GM23248 (cell line): ENCODE measurements around the gene DGKG. TPM values are rescaled to one million over a fixed set of nuclear protein-coding genes. Genes with fewer than 3 reads are reported as not detected.

ENCODE experiments used
- DNase-seq: peaks from one replicate; pipeline ENCODE4 v3.0.0-alpha.2; 2015
- H2AFZ ChIP-seq: fragments of 200-600 bp; sonication (generic); 2 replicates; pipeline ENCODE4 v1.6.1; 2016; ENCODE audit warnings: antibody characterized with exemption
- H3F3A ChIP-seq: fragments of 200-600 bp; sonication (generic); 2 replicates; pipeline ENCODE4 v1.6.1; 2016; ENCODE audit warnings: mild to moderate bottlenecking, antibody characterized with exemption, mixed run types; ENCODE audit not compliant: insufficient read depth
- H3K27ac ChIP-seq: fragments of 200-600 bp; sonication (generic); 2 replicates; pipeline ENCODE4 v1.5.1; 2016; ENCODE audit warnings: mild to moderate bottlenecking
- H3K27me3 ChIP-seq: fragments of 200-600 bp; sonication (generic); replicated peaks from 2 replicates; pipeline ENCODE4 v1.6.1; 2016; ENCODE audit warnings: mild to moderate bottlenecking; ENCODE audit not compliant: insufficient read depth
- H3K36me3 ChIP-seq: fragments of 200-600 bp; sonication (generic); 2 replicates; pipeline ENCODE4 v1.6.1; 2016; ENCODE audit warnings: low read depth, mild to moderate bottlenecking
- H3K4me1 ChIP-seq: fragments of 200-600 bp; sonication (generic); 2 replicates; pipeline ENCODE4 v1.6.1; 2016; ENCODE audit warnings: mild to moderate bottlenecking; ENCODE audit not compliant: insufficient read depth
- H3K4me2 ChIP-seq: fragments of 200-600 bp; sonication (generic); one replicate; pipeline ENCODE4 v1.6.1; 2016; ENCODE audit warnings: mild to moderate bottlenecking; ENCODE audit not compliant: unreplicated experiment
- H3K4me3 ChIP-seq: fragments of 200-600 bp; sonication (generic); 2 replicates; pipeline ENCODE4 v1.5.1; 2016; ENCODE audit warnings: mild to moderate bottlenecking
- H3K79me2 ChIP-seq: fragments of 200-600 bp; sonication (generic); 2 replicates; pipeline ENCODE4 v1.6.1; 2016; ENCODE audit warnings: mild to moderate bottlenecking; ENCODE audit not compliant: insufficient read depth
- H3K9ac ChIP-seq: fragments of 200-600 bp; sonication (generic); 2 replicates; pipeline ENCODE4 v1.6.1; 2016; ENCODE audit warnings: mild to moderate bottlenecking
- H3K9me2 ChIP-seq: fragments of 200-600 bp; sonication (generic); 2 replicates; pipeline ENCODE4 v1.6.1; 2016; ENCODE audit warnings: mixed run types, mild to moderate bottlenecking, moderate library complexity; ENCODE audit not compliant: insufficient read depth
- H3K9me3 ChIP-seq: fragments of 200-600 bp; sonication (generic); one replicate; pipeline ENCODE4 v1.6.1; 2017; ENCODE audit warnings: low read depth
- H4K20me1 ChIP-seq: fragments of 200-600 bp; sonication (generic); 2 replicates; pipeline ENCODE4 v1.6.0; 2016; ENCODE audit not compliant: insufficient read depth
- EZH2 ChIP-seq: fragments of 200-600 bp; sonication (generic); IDR thresholded peaks from 2 replicates; pipeline ENCODE4 v1.6.1; 2018; ENCODE audit warnings: antibody characterized with exemption, mild to moderate bottlenecking; ENCODE audit not compliant: insufficient read depth, poor library complexity, severe bottlenecking
- EZH2phosphoT487 ChIP-seq: fragments of 200-600 bp; sonication (generic); IDR thresholded peaks from 2 replicates; pipeline ENCODE4 v1.6.1; 2018; ENCODE audit warnings: antibody characterized with exemption, moderate library complexity, mild to moderate bottlenecking, low read depth; ENCODE audit not compliant: insufficient read depth
- WGBS, 2 experiments: methylation state at CpG; one replicate each; pipeline ENCODE4 v1.1.6; 2015 to 2017; ENCODE audit warnings: low lambda C conversion rate in 2 of 2, low coverage in 1 of 2; ENCODE audit errors: missing lambda C conversion rate in 2 of 2; 5-methylcytosine and 5-hydroxymethylcytosine counted together
- in situ Hi-C: fragments of 300-500 bp; cut with MboI; formaldehyde crosslinking; loops from 2 replicates; pipeline ENCODE4 v1.15.0; 2020
- polyA plus RNA-seq: library from polyadenylated mRNA; unstranded; fragments of >200 nt; fragmentation: Nextera tagmentation; extraction: Ambion mirVana; gene quantifications from 2 replicates; pipeline ENCODE4 v1.2.1, GENCODE V29; 2016
- total RNA-seq: library from RNA; depleted of rRNA; stranded (reverse); fragments of >200 nt; shearing (Covaris generic); gene quantifications from 2 replicates; pipeline ENCODE4 v1.2.3, GENCODE V29; 2014

The DGKG gene
- total and polyA plus RNA-seq, 2 experiments from 2014 or later: not detected

- no peak overlapping the region for H2AFZ ChIP-seq
- in situ Hi-C loops: no loop called here
- peaks cover 13% of the 10 kb centered on the region for H3K4me1 ChIP-seq
- H3K4me2 ChIP-seq: no peak overlapping the region
- H3K27ac ChIP-seq: no peak overlapping the region
- peaks cover 10% of the 10 kb centered on the region for H3F3A ChIP-seq
- H3K9me3 ChIP-seq: no peaks in the 10 kb centered on the region
- 20 to 21% methylated on average over 10 of the region's 10 CpGs for WGBS, 2 experiments
- peak; percentile 85 for DNase-seq
- H3K4me3 ChIP-seq: no peak overlapping the region
- no peaks in the 10 kb centered on the region for H4K20me1 ChIP-seq
- H3K9ac ChIP-seq: no peak overlapping the region
- H3K9me2 ChIP-seq: no peaks in the 10 kb centered on the region
- H3K36me3 ChIP-seq: no peaks in the 10 kb centered on the region
- no peaks in the 10 kb centered on the region for H3K79me2 ChIP-seq
- TF ChIP-seq EZH2 (no peak), EZH2phosphoT487 (no peak)
- H3K27me3 ChIP-seq: peaks cover 25% of the 10 kb centered on the region
Observed at GRCh38 chr3:186277268-186277909, 84.6 kb downstream of the DGKG start.

DNA sequence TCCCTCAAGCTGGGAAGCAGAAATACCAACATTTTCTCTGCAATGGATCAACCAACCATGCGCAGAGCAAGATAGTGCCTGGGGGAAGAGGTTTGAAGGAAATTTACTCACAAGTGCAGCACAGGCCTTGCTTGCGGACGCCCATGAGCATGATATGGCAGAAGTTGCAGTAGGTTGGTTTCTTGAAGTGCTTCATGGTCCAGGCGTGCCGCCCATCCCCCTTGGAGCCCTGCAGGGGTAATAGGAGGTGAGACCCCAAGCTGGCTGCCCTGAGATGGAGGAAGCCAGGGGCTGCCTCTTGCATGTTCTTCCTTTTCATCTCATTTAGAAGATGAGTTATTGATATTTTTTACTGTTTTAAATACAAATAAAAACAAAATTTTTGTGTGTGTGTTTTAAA, 86.6 kb downstream of the DGKG start:
- Histone ChIP-seq H3K27ac (no peak overlapping the region), H3K9me2 (no peaks in the 10 kb centered on the region), H3K4me2 (no peak overlapping the region), H3K9ac (no peak overlapping the region), H3K9me3 (no peaks in the 10 kb centered on the region), H3K27me3 (peaks cover 32% of the 10 kb centered on the region), H3K36me3 (no peaks in the 10 kb centered on the region), H3F3A (no peaks in the 10 kb centered on the region), H3K4me3 (no peak overlapping the region), H3K79me2 (no peaks in the 10 kb centered on the region), H2AFZ (no peak overlapping the region), H4K20me1 (no peaks in the 10 kb centered on the region), H3K4me1 (no peaks in the 10 kb centered on the region)
- in situ Hi-C loops: no loop called here
- DNase-seq: no peak
- TF ChIP-seq EZH2phosphoT487 (no peak), EZH2 (no peak)
- 82 to 83% methylated on average over 5 of the region's 5 CpGs for WGBS, 2 experiments

DNA sequence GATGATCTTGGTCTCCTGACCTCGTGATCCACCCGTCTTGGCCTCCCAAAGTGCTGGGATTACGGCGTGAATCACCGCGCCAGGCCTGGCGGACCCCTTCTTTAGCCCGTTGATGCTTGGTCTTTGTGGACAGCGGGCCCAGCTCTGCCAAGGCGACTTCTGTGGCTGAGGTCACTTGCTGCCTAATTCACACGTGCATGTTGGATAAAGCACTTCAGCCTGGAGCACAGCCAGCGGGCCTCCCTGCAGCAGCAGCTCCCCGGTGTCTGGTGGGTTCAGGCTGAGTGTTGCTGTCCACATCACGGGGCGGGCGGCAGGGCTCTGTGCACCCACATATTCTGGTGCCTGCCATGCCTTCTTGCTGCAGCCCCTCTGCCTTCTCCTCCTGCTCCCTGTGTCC, 88.4 kb downstream of the DGKG start:
- Histone ChIP-seq H4K20me1 (no peaks in the 10 kb centered on the region), H3K27me3 (peaks cover 32% of the 10 kb centered on the region), H3K36me3 (no peaks in the 10 kb centered on the region), H3K9me3 (no peaks in the 10 kb centered on the region), H3K4me3 (no peak overlapping the region), H3F3A (no peaks in the 10 kb centered on the region), H3K9ac (no peak overlapping the region), H3K27ac (no peak overlapping the region), H3K9me2 (no peaks in the 10 kb centered on the region), H3K4me2 (no peak overlapping the region), H2AFZ (no peak overlapping the region), H3K4me1 (no peaks in the 10 kb centered on the region), H3K79me2 (no peaks in the 10 kb centered on the region)
- 76 to 78% methylated on average over 16 of the region's 16 CpGs for WGBS, 2 experiments
- in situ Hi-C loops: no loop called here
- DNase-seq: no peak
- no peak for TF ChIP-seq EZH2phosphoT487
- TF ChIP-seq EZH2: no peak

GRCh38 chr3:186270701-186271100, 91.3 kb downstream of the DGKG start:
- no peaks in the 10 kb centered on the region for H3K79me2 ChIP-seq
- no peak for DNase-seq
- no peaks in the 10 kb centered on the region for H3K9me2 ChIP-seq
- no peak for TF ChIP-seq EZH2
- no peak for TF ChIP-seq EZH2phosphoT487
- H4K20me1 ChIP-seq: no peaks in the 10 kb centered on the region
- no peaks in the 10 kb centered on the region for H3K9me3 ChIP-seq
- no peak overlapping the region for H3K27ac ChIP-seq
- 56 to 72% methylated on average over 7 of the region's 7 CpGs for WGBS, 2 experiments
- no peak overlapping the region for H2AFZ ChIP-seq
- H3K9ac ChIP-seq: no peak overlapping the region
- no peaks in the 10 kb centered on the region for H3K36me3 ChIP-seq
- no peaks in the 10 kb centered on the region for H3F3A ChIP-seq
- in situ Hi-C loops: no loop called here
- H3K4me2 ChIP-seq: no peak overlapping the region
- no peaks in the 10 kb centered on the region for H3K4me1 ChIP-seq
- H3K27me3 ChIP-seq: peaks cover 36% of the 10 kb centered on the region
- H3K4me3 ChIP-seq: no peak overlapping the region
